K562 (cell line): ENCODE results near the gene IFNAR2. TPM values are rescaled to one million over a fixed set of nuclear protein-coding genes. Genes with fewer than 3 reads are reported as not detected.

Experiments used
- ATAC-seq: fragments of 200-7000 bp; cut with Tn5 transposase; 3 replicates; pipeline ENCODE4 v1.9.1; 2020; ENCODE audit warnings: moderate library complexity
- BruUV-seq: library from RNA; stranded (reverse); fragments of 400-500 nt; replicated peaks from 2 replicates; lab custom pipeline; 2021; lab: Mats Ljungman, UMichigan
- CTCF ChIA-PET: fragments of 300-600 bp; formaldehyde crosslinking; extraction: SDS; loops from one replicate; lab custom pipeline; 2021; ENCODE audit warnings: low intra/inter-chr PET ratio; lab: Yijun Ruan, JAX
- POLR2A ChIA-PET: fragments of 300-600, 350-650 bp; sonication (Branson Sonifier 250); formaldehyde crosslinking; extraction: SDS; loops from one replicate; lab custom pipeline; 2021; ENCODE audit warnings: antibody characterized with exemption, inconsistent platforms; lab: Yijun Ruan, JAX
- DNase-seq, 4 experiments: peaks; one replicate each; pipeline versions ENCODE4 v3.0.0 to v3.0.0-alpha.2; 2011 to 2018; ENCODE audit warnings: low spot score in 3 of 4, mixed read lengths in 3 of 4; ENCODE audit errors: extremely low read depth in 1 of 4
- FAIRE-seq: peaks from 2 replicates; lab custom pipeline; 2011; peaks lifted over from hg19 to GRCh38; lab: Jason Lieb, UNC
- H2AFZ ChIP-seq: 2 replicates; pipeline ENCODE4 v1.6.0; 2011; ENCODE audit warnings: low read depth, low read length, control low read depth, inconsistent platforms
- H3K27ac ChIP-seq: fragments of 200-600 bp; 3 replicates; pipeline ENCODE4 v1.8.0; 2011; ENCODE audit warnings: low read depth, mild to moderate bottlenecking, control low read depth, inconsistent platforms, low read length, moderate library complexity, mixed read lengths; ENCODE audit errors: extremely low read depth
- H3K27me3 ChIP-seq, 2 experiments: fragments of 300-600 bp in 1 of 2; 2 replicates in 1 of 2; 3 replicates in 1 of 2; pipeline versions ENCODE4 v1.6.0 to v1.8.0; 2011; ENCODE audit warnings: inconsistent platforms in 2 of 2, low read length in 2 of 2, mild to moderate bottlenecking in 1 of 2, mixed read lengths in 1 of 2, moderate library complexity in 1 of 2; ENCODE audit not compliant: control insufficient read depth in 2 of 2, insufficient read depth in 2 of 2
- H3K36me3 ChIP-seq: fragments of 300-600 bp; 3 replicates; pipeline ENCODE4 v1.8.0; 2011; ENCODE audit warnings: mild to moderate bottlenecking, low read length, inconsistent platforms; ENCODE audit not compliant: control insufficient read depth, insufficient read depth
- H3K4me1 ChIP-seq, 2 experiments: fragments of 200-600 bp in 1 of 2; replicated peaks in 1 of 2; 2 replicates in 1 of 2; 3 replicates in 1 of 2; pipeline versions ENCODE4 v1.5.1 to v1.8.0; 2011; ENCODE audit warnings: inconsistent platforms in 2 of 2, low read length in 2 of 2, mild to moderate bottlenecking in 1 of 2, mixed read lengths in 1 of 2, moderate library complexity in 1 of 2; ENCODE audit not compliant: control insufficient read depth in 2 of 2, insufficient read depth in 2 of 2
- H3K4me2 ChIP-seq: 2 replicates; pipeline ENCODE4 v1.6.1; 2011; ENCODE audit warnings: low read length, control low read depth, inconsistent platforms, mixed read lengths; ENCODE audit not compliant: insufficient read depth
- H3K4me3 ChIP-seq: fragments of 200-600 bp; sonication (generic), shearing (Covaris generic); 2 replicates; pipeline ENCODE4 v1.5.1; 2016; ENCODE audit warnings: control low read depth, inconsistent platforms
- H3K79me2 ChIP-seq: fragments of 200-600 bp; 3 replicates; pipeline ENCODE4 v1.8.0; 2011; ENCODE audit warnings: low read length, inconsistent platforms; ENCODE audit not compliant: control insufficient read depth, insufficient read depth
- H3K9ac ChIP-seq, 2 experiments: 2 replicates each; pipeline versions ENCODE4 v1.6.0 to v1.6.1; 2011; ENCODE audit warnings: low read depth in 2 of 2, low read length in 2 of 2, control low read depth in 1 of 2, inconsistent platforms in 1 of 2, mild to moderate bottlenecking in 1 of 2, mixed read lengths in 1 of 2; ENCODE audit not compliant: insufficient read depth in 1 of 2
- H3K9me1 ChIP-seq: one replicate; pipeline ENCODE4 v1.6.0; 2011; ENCODE audit warnings: inconsistent platforms, mild to moderate bottlenecking, low read length, moderate library complexity; ENCODE audit not compliant: control insufficient read depth, insufficient read depth
- H3K9me3 ChIP-seq: replicated peaks from 2 replicates; pipeline ENCODE4 v1.5.1; 2011; ENCODE audit warnings: low read depth, low read length, inconsistent platforms; ENCODE audit not compliant: control insufficient read depth, insufficient read depth
- H4K20me1 ChIP-seq: replicated peaks from 2 replicates; pipeline ENCODE4 v1.6.1; 2011; ENCODE audit warnings: low read length, inconsistent platforms, mixed read lengths; ENCODE audit not compliant: control insufficient read depth, insufficient read depth
- CHD1 ChIP-seq: fragments of 200-600 bp; sonication (generic); IDR thresholded peaks from one replicate; pipeline ENCODE4 v1.6.1; 2012; ENCODE audit warnings: mild to moderate bottlenecking, moderate library complexity, low read length, inconsistent platforms
- CHD2 ChIP-seq: IDR thresholded peaks from 2 replicates; pipeline ENCODE4 v1.6.1; 2011; ENCODE audit warnings: low read depth, low read length
- ETV1 ChIP-seq: fragments of 450-650 bp; conservative IDR thresholded peaks from 2 replicates; pipeline ENCODE4 v1.6.1; 2016; ENCODE audit warnings: missing genetic modification characterization, control low read depth, low read depth, missing compliant biosample characterization
- FUS ChIP-seq: fragments of 200-400 bp; formaldehyde crosslinking; optimal IDR thresholded peaks from 2 replicates; pipeline ENCODE3; 2017; ENCODE audit warnings: low read depth, low read length
- NFATC3 ChIP-seq: fragments of 450-650 bp; IDR thresholded peaks from 2 replicates; pipeline ENCODE4 v1.6.1; 2017; ENCODE audit warnings: mild to moderate bottlenecking
- NR2F6 ChIP-seq: fragments of 450-650 bp; formaldehyde crosslinking; IDR thresholded peaks from 2 replicates; pipeline ENCODE4 v1.4.0; 2020; ENCODE audit warnings: mild to moderate bottlenecking
- SAFB ChIP-seq: fragments of 200-400 bp; formaldehyde crosslinking; IDR thresholded peaks from 2 replicates; pipeline ENCODE4 v1.6.1; 2017; ENCODE audit warnings: low read depth, low read length, borderline replicate concordance
- STAG1 ChIP-seq: sonication (generic); formaldehyde crosslinking; IDR thresholded peaks from 2 replicates; pipeline ENCODE4 v1.5.0; 2020; ENCODE audit warnings: missing genetic modification reagents, borderline replicate concordance
- TAF15 ChIP-seq: fragments of 200-400 bp; formaldehyde crosslinking; IDR thresholded peaks from 2 replicates; pipeline ENCODE4 v1.6.1; 2017; ENCODE audit warnings: mild to moderate bottlenecking, low read depth, low read length, moderate library complexity
- ZNF143 ChIP-seq: sonication (generic); formaldehyde crosslinking; IDR thresholded peaks from 2 replicates; pipeline ENCODE4 v1.9.0; 2022; ENCODE audit warnings: mild to moderate bottlenecking, missing genetic modification reagents
- ZNF217 ChIP-seq: sonication (generic); formaldehyde crosslinking; IDR thresholded peaks from 2 replicates; pipeline ENCODE4 v1.8.0; 2022; ENCODE audit warnings: mild to moderate bottlenecking, missing genetic modification reagents
- ZNF586 ChIP-seq: fragments of 450-650 bp; formaldehyde crosslinking; conservative IDR thresholded peaks from 2 replicates; pipeline ENCODE4 v1.4.0; 2020; ENCODE audit warnings: mild to moderate bottlenecking, moderate library complexity
- ZNF589 ChIP-seq: fragments of 200-800 bp; sonication (Bioruptor generic); IDR thresholded peaks from 2 replicates; pipeline ENCODE4 v1.6.1; 2016; ENCODE audit warnings: low read depth, missing genetic modification characterization, missing compliant biosample characterization
- ZNF764 ChIP-seq: fragments of 250-450 bp; sonication (Bioruptor Pico); IDR thresholded peaks from 2 replicates; pipeline ENCODE4 v1.4.0; 2020; ENCODE audit warnings: low read depth, mild to moderate bottlenecking, moderate library complexity
- WGBS: fragments of 100-300 bp; shearing (Covaris generic); methylation state at CpG from one replicate; pipeline ENCODE4 v1.1.6; 2016; ENCODE audit warnings: low coverage, mixed read lengths; ENCODE audit not compliant: insufficient coverage; ENCODE audit errors: missing lambda C conversion rate; 5-methylcytosine and 5-hydroxymethylcytosine counted together
- in situ Hi-C: fragments of 300-500 bp; cut with MboI; formaldehyde crosslinking; loops from 4 replicates; pipeline ENCODE4 v1.15.0; 2018; ENCODE audit warnings: inconsistent platforms, mixed read lengths
- intact Hi-C: fragments of 100-400 bp; cut with micrococcal nuclease; formaldehyde crosslinking; loops from 2 replicates; pipeline ENCODE4 v1.14.2; 2022
- polyA plus RNA-seq, 8 experiments: library from polyadenylated mRNA; depleted of rRNA in 4 of 8; stranded (reverse) in 5 of 8; unstranded in 3 of 8; fragments of >200 nt; fragmentation: Nextera tagmentation in 2 of 8; fragmentation: Illumina TruSeq in 1 of 8; extraction: Ambion mirVana in 2 of 8; extraction: Trizol in 1 of 8; gene quantifications; 2 replicates each; pipeline versions ENCODE4 v1.2.1 to v1.2.3, GENCODE V29; 2011 to 2014; ENCODE audit warnings: inconsistent platforms in 1 of 8, missing spikeins in 1 of 8
- total RNA-seq, 7 experiments: library from RNA; depleted of rRNA in 6 of 7; stranded (reverse); fragments of >200 nt in 6 of 7; fragmentation: Illumina TruSeq in 2 of 7; extraction: Trizol in 2 of 7; gene quantifications; 2 replicates each; pipeline versions ENCODE4 v1.2.1 to v1.2.3, GENCODE V29; 2011 to 2021; ENCODE audit warnings: low replicate concordance in 1 of 7
- TF ChIP-seq, protein P1 (sequence below): fragments of 250-450 bp; sonication (Bioruptor Pico); IDR thresholded peaks from 2 replicates; pipeline ENCODE4 v1.5.0; 2021
- TF ChIP-seq, protein P2 (sequence below): sonication (generic); formaldehyde crosslinking; IDR thresholded peaks from 2 replicates; pipeline ENCODE4 v1.8.0; 2022; ENCODE audit warnings: mild to moderate bottlenecking, low read depth, missing genetic modification reagents

The IFNAR2 gene
- total and polyA plus RNA-seq, 9 of the 15 experiments (the other 6 are each of a cell fraction or from before 2014, with no cell fraction given): 1.7 to 48.3 (median 8.4) TPM

DNA sequence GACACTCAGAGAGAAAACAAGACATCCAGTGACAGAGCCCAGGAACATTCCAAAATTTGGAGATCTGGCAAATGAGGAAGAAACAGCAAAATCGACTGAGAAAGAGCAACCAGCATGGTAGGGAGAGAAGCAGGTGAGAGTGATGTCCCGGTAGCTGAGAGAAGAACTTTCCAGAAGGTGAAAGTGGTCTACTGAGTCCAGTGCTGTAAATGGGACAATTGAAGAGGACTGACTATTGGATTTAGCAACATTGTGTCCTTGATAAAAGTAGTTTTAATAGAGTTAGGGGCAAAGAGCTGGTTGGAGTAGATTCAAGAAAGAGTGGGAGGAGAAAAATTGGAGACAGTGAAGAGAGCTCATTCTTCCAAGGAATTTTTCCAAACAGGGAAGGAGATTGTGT lies 21.4 kb downstream of the IFNAR2 start:
- no peak overlapping the region for H2AFZ ChIP-seq
- H3K27ac ChIP-seq: no peak overlapping the region
- no peaks in the 10 kb centered on the region for H3K9me3 ChIP-seq
- no peaks in the 10 kb centered on the region for H3K79me2 ChIP-seq
- H3K4me2 ChIP-seq: no peak overlapping the region
- DNase-seq: no peak
- H3K36me3 ChIP-seq: peaks cover 91% of the 10 kb centered on the region
- H4K20me1 ChIP-seq: no peaks in the 10 kb centered on the region
- WGBS: 73% methylated on average over 2 of the region's 2 CpGs
- no peak for ATAC-seq
- TF ChIP-seq TAF15 (no peak), SAFB (no peak), ZNF217 (CRISPR knock-in tag) (no peak), FUS (no peak), ZNF586 (CRISPR knock-in tag) (no peak), ZNF589 (no peak), CHD1 (no peak), ETV1 (tag) (no peak), NFATC3 (no peak), ZNF764 (CRISPR knock-in tag) (no peak), CHD2 (no peak), NR2F6 (CRISPR knock-in tag) (no peak), STAG1 (CRISPR knock-in tag) (no peak), ZNF143 (CRISPR knock-in tag) (no peak)
- TF ChIP-seq, protein P1, sequence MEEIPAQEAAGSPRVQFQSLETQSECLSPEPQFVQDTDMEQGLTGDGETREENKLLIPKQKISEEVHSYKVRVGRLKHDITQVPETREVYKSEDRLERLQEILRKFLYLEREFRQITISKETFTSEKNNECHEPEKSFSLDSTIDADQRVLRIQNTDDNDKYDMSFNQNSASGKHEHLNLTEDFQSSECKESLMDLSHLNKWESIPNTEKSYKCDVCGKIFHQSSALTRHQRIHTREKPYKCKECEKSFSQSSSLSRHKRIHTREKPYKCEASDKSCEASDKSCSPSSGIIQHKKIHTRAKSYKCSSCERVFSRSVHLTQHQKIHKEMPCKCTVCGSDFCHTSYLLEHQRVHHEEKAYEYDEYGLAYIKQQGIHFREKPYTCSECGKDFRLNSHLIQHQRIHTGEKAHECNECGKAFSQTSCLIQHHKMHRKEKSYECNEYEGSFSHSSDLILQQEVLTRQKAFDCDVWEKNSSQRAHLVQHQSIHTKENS (CRISPR knock-in tag): no peak
- TF ChIP-seq, protein P2, sequence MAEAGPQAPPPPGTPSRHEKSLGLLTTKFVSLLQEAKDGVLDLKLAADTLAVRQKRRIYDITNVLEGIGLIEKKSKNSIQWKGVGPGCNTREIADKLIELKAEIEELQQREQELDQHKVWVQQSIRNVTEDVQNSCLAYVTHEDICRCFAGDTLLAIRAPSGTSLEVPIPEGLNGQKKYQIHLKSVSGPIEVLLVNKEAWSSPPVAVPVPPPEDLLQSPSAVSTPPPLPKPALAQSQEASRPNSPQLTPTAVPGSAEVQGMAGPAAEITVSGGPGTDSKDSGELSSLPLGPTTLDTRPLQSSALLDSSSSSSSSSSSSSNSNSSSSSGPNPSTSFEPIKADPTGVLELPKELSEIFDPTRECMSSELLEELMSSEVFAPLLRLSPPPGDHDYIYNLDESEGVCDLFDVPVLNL (CRISPR knock-in tag): no peak
- TF ChIP-seq, all 486 proteins: peak for 0
- no peak for FAIRE-seq
- BruUV-seq: no TSS peak
- Histone ChIP-seq H3K9ac (no peak overlapping the region), H3K27me3 (no peaks in the 10 kb centered on the region), H3K4me1 (no peaks in the 10 kb centered on the region; a peak in 1 of 5 replicates), H3K9me1 (no peaks in the 10 kb centered on the region), H3K4me3 (no peak overlapping the region)
- intact Hi-C loops (no loop called here), in situ Hi-C loops (no loop called here)
- ChIA-PET CTCF (no interaction called here), POLR2A (interaction anchor here (0.7 kb wide), 1 partner anchor 295 kb away, joined by 3 read pairs; no protein-coding TSS in a partner anchor)
